GM19043 (cell line): ENCODE results near the gene A4GALT.
"Not testable (repeated sequence)": the region's sequence is repeated elsewhere in the genome, so short reads cannot be mapped to it uniquely, and the experiment has no call there.

Experiments used
- ATAC-seq: cut with Tn5 transposase; IDR thresholded peaks from one replicate; pipeline ENCODE4 v1.9.1; 2021; ENCODE audit warnings: low read depth; ENCODE audit not compliant: unreplicated experiment

A4GALT gene

GRCh38 chr22:42743501-42743991, 22.9 kb upstream of the A4GALT start:
- ATAC-seq, result no peak

- ATAC-seq, result no peak
Measured at GRCh38 chr22:42742940-42743339, 22.3 kb upstream of the A4GALT start.

- ATAC-seq, result not testable (repeated sequence)
Measured at GRCh38 chr22:42740320-42740719, 19.6 kb upstream of the A4GALT start.

- no peak for ATAC-seq
Measured at GRCh38 chr22:42734406-42734805, 13.7 kb upstream of the A4GALT start.

- ATAC-seq, result not testable (repeated sequence)
Measured at GRCh38 chr22:42733394-42733793, 12.7 kb upstream of the A4GALT start.

GRCh38 chr22:42732081-42732480, 11.4 kb upstream of the A4GALT start:
- no peak for ATAC-seq

- no peak for ATAC-seq
Measured at GRCh38 chr22:42726811-42727210, 6.1 kb upstream of the A4GALT start.

- no peak for ATAC-seq
Measured at GRCh38 chr22:42725606-42726355, 5.1 kb upstream of the A4GALT start.

GRCh38 chr22:42724062-42724461, 3.4 kb upstream of the A4GALT start:
- ATAC-seq, result no peak

- no peak for ATAC-seq
Measured at GRCh38 chr22:42721045-42721434, 370 bp upstream of the A4GALT start.

- ATAC-seq, result no peak
Measured at GRCh38 chr22:42719656-42720262, 911 bp downstream of the A4GALT start.

GRCh38 chr22:42719133-42719532, 1.5 kb downstream of the A4GALT start:
- no peak for ATAC-seq

- no peak for ATAC-seq
Measured at GRCh38 chr22:42717197-42717928, 3.3 kb downstream of the A4GALT start.

GRCh38 chr22:42716649-42717127, 4.0 kb downstream of the A4GALT start:
- peak; percentile 39 for ATAC-seq

- peak; percentile 44 for ATAC-seq
Measured at GRCh38 chr22:42716221-42716620, 4.4 kb downstream of the A4GALT start.

GRCh38 chr22:42714768-42715390, 5.8 kb downstream of the A4GALT start:
- ATAC-seq, result no peak

- ATAC-seq, result no peak
Measured at GRCh38 chr22:42714308-42714707, 6.4 kb downstream of the A4GALT start.

- no peak for ATAC-seq
Measured at GRCh38 chr22:42711895-42712837, 8.5 kb downstream of the A4GALT start.

GRCh38 chr22:42711281-42711731, 9.4 kb downstream of the A4GALT start:
- ATAC-seq, result no peak

GRCh38 chr22:42708417-42708816, 12.3 kb downstream of the A4GALT start:
- no peak for ATAC-seq
